Measurements from ENCODE around the gene MKNK2.
"Not testable (repeated sequence)": the region's sequence is repeated elsewhere in the genome, so short reads cannot be mapped to it uniquely, and the experiment has no call there.

MKNK2 gene

DNA sequence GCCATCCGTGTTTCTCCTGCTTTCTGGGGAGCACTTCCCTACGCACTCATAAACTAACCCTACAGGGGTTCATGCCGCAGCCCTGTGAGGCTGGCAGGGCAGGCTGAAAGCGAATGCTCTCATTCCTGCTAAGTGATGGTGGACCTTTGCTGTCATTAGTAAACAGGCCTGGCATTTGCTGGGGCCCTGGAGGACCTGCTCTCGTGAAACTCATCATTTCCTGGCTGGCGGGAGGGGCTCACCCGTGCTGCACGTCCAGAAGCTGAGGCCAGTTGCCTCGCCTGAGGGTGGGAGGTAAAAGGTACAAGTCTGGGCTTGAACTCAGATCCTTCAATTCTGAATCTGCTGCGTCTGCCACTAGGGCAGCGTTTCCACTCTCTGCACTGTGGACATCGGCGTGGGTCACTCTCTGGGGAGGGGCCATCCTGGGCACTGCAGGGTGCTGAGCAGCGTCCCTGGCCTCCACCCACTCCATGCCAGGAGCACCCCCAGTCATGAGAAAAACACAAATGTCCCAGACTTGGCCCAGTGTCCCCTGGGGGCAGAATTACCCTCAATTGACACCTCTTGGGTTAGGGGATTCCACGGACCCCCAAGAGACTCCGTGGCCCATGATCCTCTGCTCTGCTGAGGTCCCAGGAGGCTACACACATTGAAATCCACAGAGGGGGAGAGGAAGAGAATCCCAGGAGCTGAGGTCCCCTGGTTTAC is 38.1 kb upstream of the MKNK2 start:
- Histone ChIP-seq H3K27me3 (ENCODE audit: insufficient read depth, low read length, poor library complexity) (no peaks in the 10 kb centered on the region), H3K79me1 (ENCODE audit: low read length) (peaks cover 2% of the 10 kb centered on the region), H2BK15ac (replicated peaks; ENCODE audit: low read depth) (no peak overlapping the region), H3K79me2 (ENCODE audit: control insufficient read depth, insufficient read depth, low read length) (no peaks in the 10 kb centered on the region), H3K4me1 (ENCODE audit: control insufficient read depth, low read depth, low read length) (peaks cover 5% of the 10 kb centered on the region), H3K4me2 (ENCODE audit: low read length) (no peak overlapping the region), H4K8ac (ENCODE audit: low read depth, low read length) (no peak overlapping the region), H2AK5ac (ENCODE audit: low read length) (no peak overlapping the region), H3K23ac (ENCODE audit: low read length) (no peak overlapping the region), H3K4ac (ENCODE audit: low read depth, low read length) (no peak overlapping the region), H3K27ac (ENCODE audit: low read depth, low read length) (no peak overlapping the region), H3K56ac (ENCODE audit: low read length) (no peak overlapping the region), H2BK5ac (ENCODE audit: low read length) (no peak overlapping the region), H3K4me3 (ENCODE audit: low read length) (no peak overlapping the region), H3K18ac (ENCODE audit: low read length) (no peak overlapping the region), H3K9ac (ENCODE audit: low read length) (no peak overlapping the region), H4K5ac (ENCODE audit: low read length) (no peak overlapping the region), H3K36me3 (ENCODE audit: control insufficient read depth, insufficient read depth, low read length) (no peaks in the 10 kb centered on the region), H2BK120ac (ENCODE audit: low read depth, low read length) (no peak overlapping the region)
- no peak for DNase-seq
- WGBS (ENCODE audit: extremely low coverage, insufficient coverage, low lambda C conversion rate), result no CpG with 5 or more reads among the region's 16 CpGs

DNA sequence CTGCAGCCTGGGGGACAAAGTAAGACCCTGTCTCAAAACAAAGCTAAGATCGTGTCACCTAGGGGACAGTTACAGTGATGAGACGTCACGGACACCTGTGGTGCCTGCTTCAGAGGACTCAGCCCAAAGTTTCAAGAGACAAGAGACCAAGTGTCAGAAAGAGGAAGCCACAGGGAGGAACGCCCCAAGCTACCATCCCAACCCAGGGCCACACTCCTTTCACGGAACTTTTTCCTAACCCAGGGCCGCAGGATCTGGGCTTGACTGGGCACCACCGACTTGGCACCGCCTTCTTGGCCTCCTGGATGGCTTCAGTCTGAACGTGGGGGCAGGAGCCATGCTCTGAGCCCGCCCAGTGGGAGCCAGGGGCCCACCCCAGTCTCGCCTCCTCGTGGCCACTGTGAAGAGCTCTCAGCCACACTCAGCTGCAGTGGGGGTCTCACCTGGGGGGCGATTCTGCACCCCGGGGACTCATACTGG is 36.6 kb upstream of the MKNK2 start:
- Histone ChIP-seq H3K27me3 (ENCODE audit: insufficient read depth, low read length, poor library complexity) (no peaks in the 10 kb centered on the region), H2AK5ac (ENCODE audit: low read length) (no peak overlapping the region), H3K9ac (ENCODE audit: low read length) (no peak overlapping the region), H3K56ac (ENCODE audit: low read length) (no peak overlapping the region), H3K18ac (ENCODE audit: low read length) (no peak overlapping the region), H2BK120ac (ENCODE audit: low read depth, low read length) (no peak overlapping the region), H3K27ac (ENCODE audit: low read depth, low read length) (no peak overlapping the region), H3K4me2 (ENCODE audit: low read length) (no peak overlapping the region), H3K79me1 (ENCODE audit: low read length) (no peaks in the 10 kb centered on the region), H3K4me3 (ENCODE audit: low read length) (no peak overlapping the region), H3K4me1 (ENCODE audit: control insufficient read depth, low read depth, low read length) (peaks cover 5% of the 10 kb centered on the region), H2BK15ac (replicated peaks; ENCODE audit: low read depth) (no peak overlapping the region), H4K8ac (ENCODE audit: low read depth, low read length) (no peak overlapping the region), H3K36me3 (ENCODE audit: control insufficient read depth, insufficient read depth, low read length) (no peaks in the 10 kb centered on the region), H2BK5ac (ENCODE audit: low read length) (no peak overlapping the region), H3K23ac (ENCODE audit: low read length) (no peak overlapping the region), H3K79me2 (ENCODE audit: control insufficient read depth, insufficient read depth, low read length) (no peaks in the 10 kb centered on the region), H3K4ac (ENCODE audit: low read depth, low read length) (no peak overlapping the region), H4K5ac (ENCODE audit: low read length) (no peak overlapping the region)
- no peak for DNase-seq
- no CpG with 5 or more reads among the region's 14 CpGs for WGBS (ENCODE audit: extremely low coverage, insufficient coverage, low lambda C conversion rate)

DNA sequence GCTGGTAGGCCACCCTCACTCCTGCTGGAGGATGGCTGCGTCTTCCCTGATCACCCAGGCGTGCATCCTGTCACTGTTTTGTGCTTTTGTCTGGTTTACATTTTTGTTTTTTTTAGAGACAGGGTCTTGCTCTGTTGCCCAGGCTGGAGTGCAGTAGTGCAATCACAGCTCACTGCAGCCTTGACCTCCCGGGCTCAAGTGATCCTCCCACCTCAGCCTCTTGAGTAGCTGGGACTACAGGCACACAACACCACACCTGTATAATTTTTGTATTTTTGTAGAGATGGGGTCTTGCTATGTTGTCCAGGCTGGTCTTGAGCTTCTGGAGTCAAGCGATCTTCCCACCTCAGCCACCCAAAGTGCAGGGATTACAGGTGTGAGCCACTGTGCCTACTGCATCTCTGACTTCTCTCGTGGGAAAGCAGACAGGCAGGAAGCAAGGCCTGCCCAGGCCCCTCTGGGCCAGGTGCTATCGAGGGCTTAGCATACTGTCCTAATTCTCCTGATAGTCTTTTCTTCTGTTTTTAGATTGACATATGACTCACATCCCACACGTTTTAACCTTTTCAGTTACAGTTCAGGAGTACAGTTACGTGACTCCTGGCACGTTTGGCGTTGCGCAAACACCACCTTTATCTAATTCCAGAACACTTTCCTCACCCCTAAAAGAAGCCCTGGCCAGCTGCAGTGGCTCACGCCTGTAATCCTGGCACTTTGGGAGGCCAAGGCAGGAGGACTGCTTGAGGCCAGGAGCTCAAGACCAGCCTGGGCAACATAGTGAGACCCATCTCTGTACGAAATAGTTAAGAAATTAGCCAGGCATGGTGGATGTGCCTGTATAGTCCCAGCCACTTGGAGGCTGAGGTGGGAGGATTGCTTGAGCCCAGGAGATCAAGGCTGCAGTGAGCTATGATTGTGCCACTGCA is 35.9 kb upstream of the MKNK2 start:
- H2BK120ac ChIP-seq (ENCODE audit: low read depth, low read length); H3K79me2 ChIP-seq (ENCODE audit: control insufficient read depth, insufficient read depth, low read length); H3K23ac ChIP-seq (ENCODE audit: low read length); H3K56ac ChIP-seq (ENCODE audit: low read length); H3K27me3 ChIP-seq (ENCODE audit: insufficient read depth, low read length, poor library complexity); H3K18ac ChIP-seq (ENCODE audit: low read length); H3K79me1 ChIP-seq (ENCODE audit: low read length); H2AK5ac ChIP-seq (ENCODE audit: low read length); H4K8ac ChIP-seq (ENCODE audit: low read depth, low read length); H3K36me3 ChIP-seq (ENCODE audit: control insufficient read depth, insufficient read depth, low read length); DNase-seq; H2BK5ac ChIP-seq (ENCODE audit: low read length); H2BK15ac ChIP-seq (replicated peaks; ENCODE audit: low read depth); H3K9ac ChIP-seq (ENCODE audit: low read length); H3K4me3 ChIP-seq (ENCODE audit: low read length); H3K4me2 ChIP-seq (ENCODE audit: low read length); H4K5ac ChIP-seq (ENCODE audit: low read length); H3K4ac ChIP-seq (ENCODE audit: low read depth, low read length); H3K4me1 ChIP-seq (ENCODE audit: control insufficient read depth, low read depth, low read length); H3K27ac ChIP-seq (ENCODE audit: low read depth, low read length): not testable (repeated sequence)
- no CpG with 5 or more reads among the region's 13 CpGs for WGBS (ENCODE audit: extremely low coverage, insufficient coverage, low lambda C conversion rate)

DNA sequence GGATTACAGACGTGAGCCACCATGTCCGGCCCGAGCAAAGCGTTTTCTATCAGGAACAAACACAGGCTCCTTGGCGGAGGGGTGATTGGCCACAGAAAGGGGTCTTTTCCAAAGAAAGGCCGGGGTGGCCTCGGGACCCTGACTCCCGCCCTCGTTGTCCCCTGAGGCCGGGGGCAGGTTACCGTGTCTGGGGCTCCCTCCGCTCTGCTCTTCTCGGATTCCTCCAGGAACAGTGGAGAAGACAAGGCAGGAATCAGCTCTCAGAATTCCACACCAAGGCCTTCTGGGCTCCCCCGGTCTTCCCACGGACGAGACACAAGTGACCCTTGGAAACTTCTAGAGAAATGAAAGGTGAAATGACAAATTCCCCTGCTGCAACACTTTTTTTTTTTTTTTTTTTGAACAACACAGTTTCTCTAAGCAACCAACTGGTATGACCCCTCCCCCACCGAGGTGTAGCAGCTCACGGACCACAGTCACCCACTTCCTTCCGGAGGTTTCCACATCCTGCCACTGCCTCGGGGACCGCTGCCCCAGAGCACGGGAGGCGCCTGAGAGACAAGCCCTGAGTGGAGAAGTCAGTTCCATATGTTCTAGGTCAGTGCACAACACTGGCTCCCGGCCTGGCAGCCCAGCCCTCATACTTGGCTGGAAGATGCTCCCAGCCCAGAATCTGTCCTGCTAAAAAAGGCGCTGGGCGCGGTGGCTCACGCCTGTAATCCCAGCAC is 34.1 kb upstream of the MKNK2 start:
- Histone ChIP-seq H3K4ac (ENCODE audit: low read depth, low read length) (no peak overlapping the region), H4K8ac (ENCODE audit: low read depth, low read length) (no peak overlapping the region), H3K9ac (ENCODE audit: low read length) (no peak overlapping the region), H3K79me2 (ENCODE audit: control insufficient read depth, insufficient read depth, low read length) (no peaks in the 10 kb centered on the region), H3K56ac (ENCODE audit: low read length) (peak overlapping the region; percentile 1), H3K23ac (ENCODE audit: low read length) (no peak overlapping the region), H2BK120ac (ENCODE audit: low read depth, low read length) (no peak overlapping the region), H3K4me1 (ENCODE audit: control insufficient read depth, low read depth, low read length) (peaks cover 2% of the 10 kb centered on the region), H2BK15ac (replicated peaks; ENCODE audit: low read depth) (no peak overlapping the region), H3K27ac (ENCODE audit: low read depth, low read length) (no peak overlapping the region), H3K18ac (ENCODE audit: low read length) (no peak overlapping the region), H3K36me3 (ENCODE audit: control insufficient read depth, insufficient read depth, low read length) (no peaks in the 10 kb centered on the region), H2BK5ac (ENCODE audit: low read length) (no peak overlapping the region), H4K5ac (ENCODE audit: low read length) (no peak overlapping the region), H3K4me2 (ENCODE audit: low read length) (no peak overlapping the region), H3K4me3 (ENCODE audit: low read length) (no peak overlapping the region), H3K79me1 (ENCODE audit: low read length) (no peaks in the 10 kb centered on the region), H3K27me3 (ENCODE audit: insufficient read depth, low read length, poor library complexity) (no peaks in the 10 kb centered on the region), H2AK5ac (ENCODE audit: low read length) (no peak overlapping the region)
- no peak for DNase-seq
- WGBS (ENCODE audit: extremely low coverage, insufficient coverage, low lambda C conversion rate), result no CpG with 5 or more reads among the region's 28 CpGs

DNA sequence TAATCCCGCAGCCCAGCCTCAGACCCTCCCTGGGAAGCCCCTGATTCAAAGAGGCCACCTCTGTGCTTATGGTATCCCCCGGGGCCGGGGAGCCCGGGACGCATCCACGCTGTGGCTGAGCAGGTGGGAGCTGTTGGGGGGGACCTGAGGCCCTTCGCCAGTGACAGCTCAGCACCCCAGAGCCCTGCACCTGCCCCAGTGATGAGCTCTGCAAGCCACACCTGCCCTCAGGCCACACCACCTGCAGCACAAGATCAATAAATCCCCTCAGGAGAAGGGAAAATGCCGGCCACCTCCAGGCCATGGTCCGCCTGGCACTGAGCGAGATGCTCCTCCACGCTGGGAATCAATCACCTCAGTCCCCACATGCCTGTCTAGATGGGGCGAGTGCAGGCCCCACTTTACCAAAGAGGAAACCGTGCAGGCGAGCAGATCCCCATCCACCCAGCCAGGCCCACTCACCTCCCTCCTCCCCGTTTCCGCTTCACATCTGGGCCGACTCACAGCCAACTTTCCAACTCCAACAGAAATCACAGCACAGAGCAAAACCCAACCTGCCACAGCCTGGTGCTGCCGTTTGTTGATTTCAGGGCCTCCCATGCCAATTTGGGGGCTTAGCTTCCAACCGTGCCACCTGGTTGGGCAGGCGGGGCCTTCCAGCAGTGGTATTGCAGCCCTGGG is 32.3 kb upstream of the MKNK2 start:
- WGBS (ENCODE audit: extremely low coverage, insufficient coverage, low lambda C conversion rate), result no CpG with 5 or more reads among the region's 20 CpGs
- H3K9ac ChIP-seq (ENCODE audit: low read length), result no peak overlapping the region
- no peak overlapping the region for H2BK120ac ChIP-seq (ENCODE audit: low read depth, low read length)
- H4K5ac ChIP-seq (ENCODE audit: low read length), result no peak overlapping the region
- H3K23ac ChIP-seq (ENCODE audit: low read length), result no peak overlapping the region
- no peaks in the 10 kb centered on the region for H3K27me3 ChIP-seq (ENCODE audit: insufficient read depth, low read length, poor library complexity)
- H3K4me3 ChIP-seq (ENCODE audit: low read length), result no peak overlapping the region
- no peak overlapping the region for H3K18ac ChIP-seq (ENCODE audit: low read length)
- no peak overlapping the region for H3K56ac ChIP-seq (ENCODE audit: low read length)
- H3K4me2 ChIP-seq (ENCODE audit: low read length), result no peak overlapping the region
- no peak for DNase-seq
- H3K4ac ChIP-seq (ENCODE audit: low read depth, low read length), result no peak overlapping the region
- no peak overlapping the region for H3K27ac ChIP-seq (ENCODE audit: low read depth, low read length)
- H3K36me3 ChIP-seq (ENCODE audit: control insufficient read depth, insufficient read depth, low read length), result no peaks in the 10 kb centered on the region
- no peak overlapping the region for H2AK5ac ChIP-seq (ENCODE audit: low read length)
- H2BK15ac ChIP-seq (replicated peaks; ENCODE audit: low read depth), result no peak overlapping the region
- H3K79me1 ChIP-seq (ENCODE audit: low read length), result no peaks in the 10 kb centered on the region
- no peaks in the 10 kb centered on the region for H3K4me1 ChIP-seq (ENCODE audit: control insufficient read depth, low read depth, low read length)
- H2BK5ac ChIP-seq (ENCODE audit: low read length), result no peak overlapping the region
- no peaks in the 10 kb centered on the region for H3K79me2 ChIP-seq (ENCODE audit: control insufficient read depth, insufficient read depth, low read length)
- no peak overlapping the region for H4K8ac ChIP-seq (ENCODE audit: low read depth, low read length)
